ENCODE results near the gene METTL15. TPM values are rescaled to one million over a fixed set of nuclear protein-coding genes. Genes with fewer than 3 reads are reported as not detected.
"Not testable (repeated sequence)": the region's sequence is repeated elsewhere in the genome, so short reads cannot be mapped to it uniquely, and the experiment has no call there.

The METTL15 gene
- total RNA-seq, 2 experiments from 2014 or later, result 18.9 to 19.7 TPM

GRCh38 chr11:28353991-28354390 is 245.8 kb downstream of the METTL15 start:
- Histone ChIP-seq H3K27ac (ENCODE audit: low read depth, low read length, poor library complexity, severe bottlenecking) (no peak overlapping the region), H3K4me3 (ENCODE audit: low read depth, low read length, poor library complexity, severe bottlenecking) (no peak overlapping the region), H3K36me3 (ENCODE audit: insufficient read depth, low read length) (no peaks in the 10 kb centered on the region), H3K4me1 (ENCODE audit: insufficient read depth, low read length, poor library complexity, severe bottlenecking) (no peaks in the 10 kb centered on the region), H2AFZ (ENCODE audit: low read length) (no peak overlapping the region), H4K20me1 (ENCODE audit: insufficient read depth, low read length) (no peaks in the 10 kb centered on the region), H3K9me2 (ENCODE audit: insufficient read depth, low read length) (no peaks in the 10 kb centered on the region), H3K9me3 (ENCODE audit: low read length) (no peaks in the 10 kb centered on the region), H3K79me2 (ENCODE audit: insufficient read depth, low read depth, low read length) (no peaks in the 10 kb centered on the region), H3K4me2 (ENCODE audit: low read length) (no peak overlapping the region)
- no peak for TF ChIP-seq CTCF (conservative IDR thresholded peaks at IDR 0.05; ENCODE audit: low read length)
- TF ChIP-seq EZH2phosphoT487 (IDR thresholded peaks at IDR 0.05; ENCODE audit: borderline replicate concordance, low read depth, low read length), result no peak
- no TSS peak for BruUV-seq (replicated peaks)
- ChIA-PET CTCF (ENCODE audit: unreplicated experiment) (no interaction called here), POLR2A (interaction anchor here (0.5 to 0.7 kb wide), 2 partner anchors 338 to 681 kb away, joined by 3 to 9 read pairs; no protein-coding TSS in a partner anchor)
- intact Hi-C loops (cut with micrococcal nuclease; ENCODE audit: unreplicated experiment), result no loop called here
- no peak for DNase-seq (ENCODE audit: low spot score)

GRCh38 chr11:28366549-28367346 is 258.6 kb downstream of the METTL15 start:
- ChIA-PET POLR2A (no interaction called here), CTCF (ENCODE audit: unreplicated experiment) (no interaction called here)
- BruUV-seq (replicated peaks), result no TSS peak
- intact Hi-C loops (cut with micrococcal nuclease; ENCODE audit: unreplicated experiment), result no loop called here
- Histone ChIP-seq H3K9me2 (ENCODE audit: insufficient read depth, low read length) (no peaks in the 10 kb centered on the region), H3K9me3 (ENCODE audit: low read length) (no peaks in the 10 kb centered on the region), H3K27ac (ENCODE audit: low read depth, low read length, poor library complexity, severe bottlenecking) (no peak overlapping the region), H3K4me3 (ENCODE audit: low read depth, low read length, poor library complexity, severe bottlenecking) (no peak overlapping the region), H3K4me2 (ENCODE audit: low read length) (no peak overlapping the region), H3K36me3 (ENCODE audit: insufficient read depth, low read length) (no peaks in the 10 kb centered on the region), H3K4me1 (ENCODE audit: insufficient read depth, low read length, poor library complexity, severe bottlenecking) (no peaks in the 10 kb centered on the region), H3K79me2 (ENCODE audit: insufficient read depth, low read depth, low read length) (no peaks in the 10 kb centered on the region), H4K20me1 (ENCODE audit: insufficient read depth, low read length) (no peaks in the 10 kb centered on the region), H2AFZ (ENCODE audit: low read length) (no peak overlapping the region)
- TF ChIP-seq EZH2phosphoT487 (IDR thresholded peaks at IDR 0.05; ENCODE audit: borderline replicate concordance, low read depth, low read length) (no peak), CTCF (conservative IDR thresholded peaks at IDR 0.05; ENCODE audit: low read length) (no peak)
- DNase-seq (ENCODE audit: low spot score), result no peak

GRCh38 chr11:28378095-28378494 is 269.9 kb downstream of the METTL15 start:
- H3K9me3 ChIP-seq (ENCODE audit: low read length); BruUV-seq (replicated peaks); DNase-seq (ENCODE audit: low spot score); H3K4me1 ChIP-seq (ENCODE audit: insufficient read depth, low read length, poor library complexity, severe bottlenecking); H3K27ac ChIP-seq (ENCODE audit: low read depth, low read length, poor library complexity, severe bottlenecking); H3K4me3 ChIP-seq (ENCODE audit: low read depth, low read length, poor library complexity, severe bottlenecking); CTCF ChIA-PET (ENCODE audit: unreplicated experiment); H3K4me2 ChIP-seq (ENCODE audit: low read length); H4K20me1 ChIP-seq (ENCODE audit: insufficient read depth, low read length); H3K36me3 ChIP-seq (ENCODE audit: insufficient read depth, low read length); H3K9me2 ChIP-seq (ENCODE audit: insufficient read depth, low read length); H2AFZ ChIP-seq (ENCODE audit: low read length); H3K79me2 ChIP-seq (ENCODE audit: insufficient read depth, low read depth, low read length); POLR2A ChIA-PET; intact Hi-C loops (cut with micrococcal nuclease; ENCODE audit: unreplicated experiment): not testable (repeated sequence)

Small RNA genes lying within 50 kb of the gene (small RNA-seq; reads per million reads assigned to genes)
- gene AC023206.1, result not detected

Other genes starting within 250 kb of the METTL15 start
- 36.4 and 41.5 TPM in 2 replicates for gene KIF18A, start 232 bp upstream of the METTL15 start, total RNA-seq (2014; rRNA removed; shearing (Covaris generic))
- 42.3 and 47.1 TPM in 2 replicates for gene KIF18A, start 232 bp upstream of the METTL15 start, total RNA-seq (2022)